ENCODE data around the gene AQP12A. TPM values are rescaled to one million over a fixed set of nuclear protein-coding genes. Genes with fewer than 3 reads are reported as not detected.
"Not testable (repeated sequence)": the region's sequence is repeated elsewhere in the genome, so short reads cannot be mapped to it uniquely, and the experiment has no call there.

The AQP12A gene
- total RNA-seq, 2 experiments from 2014 or later = not detected

GRCh38 chr2:240686460-240686859, 5.2 kb upstream of the AQP12A start:
- POLR2A ChIA-PET = no interaction called here
- CTCF ChIA-PET = no interaction called here

- CTCF ChIA-PET = no interaction called here
Observed at GRCh38 chr2:240687045-240687740, 4.5 kb upstream of the AQP12A start.

GRCh38 chr2:240687741-240688552, 3.7 kb upstream of the AQP12A start:
- ChIA-PET CTCF (no interaction called here), POLR2A (no interaction called here)

More at GRCh38 chr2:240687045-240687740, 4.5 kb upstream of the AQP12A start:
- POLR2A ChIA-PET = no interaction called here

GRCh38 chr2:240688553-240688919, 3.1 kb upstream of the AQP12A start:
- CTCF ChIA-PET = no interaction called here
- POLR2A ChIA-PET = no interaction called here

GRCh38 chr2:240689975-240690374, 1.7 kb upstream of the AQP12A start:
- ChIA-PET POLR2A (no interaction called here), CTCF (no interaction called here)

GRCh38 chr2:240690421-240691074, 1.1 kb upstream of the AQP12A start:
- POLR2A ChIA-PET, CTCF ChIA-PET: not testable (repeated sequence)

- POLR2A ChIA-PET, CTCF ChIA-PET: not testable (repeated sequence)
Observed at GRCh38 chr2:240691075-240691427, 615 bp upstream of the AQP12A start.

- CTCF ChIA-PET, POLR2A ChIA-PET: not testable (repeated sequence)
Observed at GRCh38 chr2:240692583-240693561, 1.2 kb downstream of the AQP12A start.

- POLR2A ChIA-PET, CTCF ChIA-PET: not testable (repeated sequence)
Observed at GRCh38 chr2:240694304-240694703, 2.6 kb downstream of the AQP12A start.

- CTCF ChIA-PET, POLR2A ChIA-PET: not testable (repeated sequence)
Observed at GRCh38 chr2:240695593-240695992, 3.9 kb downstream of the AQP12A start.

- POLR2A ChIA-PET, CTCF ChIA-PET: not testable (repeated sequence)
Observed at GRCh38 chr2:240696469-240696868, 4.8 kb downstream of the AQP12A start.

GRCh38 chr2:240698852-240699561, 7.3 kb downstream of the AQP12A start:
- POLR2A ChIA-PET, CTCF ChIA-PET: not testable (repeated sequence)

GRCh38 chr2:240699835-240700234, 8.2 kb downstream of the AQP12A start:
- CTCF ChIA-PET, POLR2A ChIA-PET: not testable (repeated sequence)

GRCh38 chr2:240700616-240701015, 8.9 kb downstream of the AQP12A start:
- CTCF ChIA-PET, POLR2A ChIA-PET: not testable (repeated sequence)

GRCh38 chr2:240701091-240701735, 9.5 kb downstream of the AQP12A start:
- CTCF ChIA-PET = no interaction called here

GRCh38 chr2:240701736-240702639, 10.3 kb downstream of the AQP12A start:
- ChIA-PET POLR2A (no interaction called here), CTCF (no interaction called here)

More at GRCh38 chr2:240701091-240701735, 9.5 kb downstream of the AQP12A start:
- POLR2A ChIA-PET = no interaction called here

- CTCF ChIA-PET = no interaction called here
- POLR2A ChIA-PET = no interaction called here
Observed at GRCh38 chr2:240702640-240703011, 11.0 kb downstream of the AQP12A start.

Measured in activated CD8-positive, alpha-beta memory T cell treated with anti-CD3 and anti-CD28 coated beads for 36 hours (primary cell).